Aorta (tissue), 5 donors: Measurements from ENCODE around the gene ADCY1. TPM values are rescaled to one million over a fixed set of nuclear protein-coding genes. Genes with fewer than 3 reads are reported as not detected.

Experiments used
- ATAC-seq: fragments of 200-7000 bp; cut with Tn5 transposase; one replicate; pipeline ENCODE4 v1.9.1; 2022; ENCODE audit warnings: moderate library complexity; ENCODE audit not compliant: low FRiP score
- DNase-seq, 2 donors: peaks; one replicate each; pipeline ENCODE4 v3.0.0-alpha.2; 2020
- H3K27ac ChIP-seq, 2 donors: one replicate each; pipeline ENCODE4 v1.5.1; 2013; ENCODE audit warnings: low read length in 2 of 2, mild to moderate bottlenecking in 2 of 2, moderate library complexity in 2 of 2, control low read depth in 1 of 2, inconsistent platforms in 1 of 2, low read depth in 1 of 2
- H3K27me3 ChIP-seq, 2 donors: one replicate each; pipeline ENCODE4 v1.6.1; 2013; ENCODE audit warnings: control low read depth in 1 of 2, low read length in 1 of 2, mild to moderate bottlenecking in 1 of 2, moderate library complexity in 1 of 2; ENCODE audit not compliant: insufficient read depth in 2 of 2, control insufficient read depth in 1 of 2
- H3K36me3 ChIP-seq, 2 donors: one replicate each; pipeline ENCODE4 v1.6.1; 2013; ENCODE audit warnings: control low read depth in 1 of 2, low read length in 1 of 2, mild to moderate bottlenecking in 1 of 2; ENCODE audit not compliant: insufficient read depth in 2 of 2, control insufficient read depth in 1 of 2
- H3K4me1 ChIP-seq, 2 donors: one replicate each; pipeline ENCODE4 v1.6.1; 2013; ENCODE audit warnings: low read length in 2 of 2, control low read depth in 1 of 2, mild to moderate bottlenecking in 1 of 2, moderate library complexity in 1 of 2; ENCODE audit not compliant: insufficient read depth in 2 of 2, control insufficient read depth in 1 of 2
- H3K4me3 ChIP-seq, 2 donors: one replicate each; pipeline ENCODE4 v1.5.1; 2013; ENCODE audit warnings: low read length in 2 of 2, control low read depth in 1 of 2, mild to moderate bottlenecking in 1 of 2
- H3K9me3 ChIP-seq: one replicate; pipeline ENCODE4 v1.6.1; 2013; ENCODE audit warnings: mild to moderate bottlenecking, low read length; ENCODE audit not compliant: control insufficient read depth
- WGBS, 2 donors: extraction: QIAGEN DNeasy Blood & Tissue Kit; methylation state at CpG; one replicate each; pipeline ENCODE4 v1.1.7; 2013; 5-methylcytosine and 5-hydroxymethylcytosine counted together
- intact Hi-C, 2 donors: fragments of 100-400 bp; cut with DNase I; formaldehyde crosslinking; loops; one replicate each; pipeline versions ENCODE4 v1.14.2 to v1.15.0; 2022
- polyA plus RNA-seq, 2 donors: library from polyadenylated mRNA; stranded (reverse); fragments of 200-250 nt; gene quantifications; one replicate each; pipeline ENCODE4 v1.2.3, GENCODE V29; 2013
- total RNA-seq, 2 donors: library from RNA; stranded (reverse); fragmentation: NEBNext Ultra II Directional; extraction: Animal tissue kit (Norgen Biotek cat#: 25700); gene quantifications; one replicate each; pipeline ENCODE4 v1.2.1, GENCODE V29; 2021
- donor health status: healthy with polysubstance abuse.
- donor health status: Bipolar disorder and iron deficiency.
- donor health status: DM: no; HTN: no; CAD: no.
- donor health status: DM: no; HTN: no; CAD: no.
- donor health status: DM: yes; HTN: yes; CAD: no.

The ADCY1 gene
- total and polyA plus RNA-seq, 4 donors, result 0.20 to 5.8 (median 1.8) TPM

DNA sequence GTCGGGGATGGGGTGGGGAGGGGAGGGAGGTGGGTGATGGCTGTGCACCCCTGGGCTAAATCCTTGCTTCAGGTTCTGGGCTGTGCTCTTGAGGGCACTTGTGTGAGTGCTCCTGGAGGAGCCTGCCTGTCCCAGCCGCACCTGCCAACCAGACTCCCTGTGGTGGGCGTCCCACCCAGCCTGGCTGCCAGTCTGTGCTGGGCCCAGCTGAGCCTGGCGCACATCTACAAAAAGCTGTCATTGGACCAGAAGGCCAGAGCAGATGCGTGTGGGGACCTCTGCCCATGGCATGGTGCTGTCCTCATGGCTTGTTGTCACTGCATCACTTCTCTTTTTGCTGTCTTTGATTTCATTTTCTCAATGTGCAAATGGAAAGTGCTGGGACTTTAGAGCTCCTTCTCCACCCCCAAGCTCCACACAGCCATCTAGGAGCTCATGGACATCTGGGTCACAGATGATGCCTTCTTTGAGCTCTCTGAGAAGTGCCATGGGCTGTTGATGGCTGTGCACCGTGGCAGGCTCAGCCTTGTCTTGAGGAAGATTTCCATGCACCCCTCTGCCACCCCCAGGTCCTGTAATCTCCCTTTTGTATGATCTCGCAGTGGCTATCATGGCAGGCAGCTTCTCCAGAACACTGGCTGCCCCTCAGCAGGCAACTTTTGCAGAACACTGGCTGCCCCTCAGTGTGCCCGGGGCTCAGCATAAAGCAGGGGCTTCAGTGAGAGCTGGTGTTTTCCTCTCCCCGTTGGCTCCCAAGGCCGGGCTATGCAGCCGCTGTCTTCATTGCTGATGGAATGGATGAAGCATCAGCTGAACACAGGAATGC lies 83.9 kb downstream of the ADCY1 start:
- 87 to 90% methylated on average over 11 of the region's 11 CpGs for WGBS, 2 donors
- intact Hi-C loops, result no loop called here
- Histone ChIP-seq H3K36me3 (no peaks in the 10 kb centered on the region), H3K4me1 (no peaks in the 10 kb centered on the region), H3K4me3 (no peak overlapping the region), H3K9me3 (no peaks in the 10 kb centered on the region), H3K27me3 (no peaks in the 10 kb centered on the region), H3K27ac (no peak overlapping the region)
- ATAC-seq (no peak), DNase-seq (no peak)

DNA sequence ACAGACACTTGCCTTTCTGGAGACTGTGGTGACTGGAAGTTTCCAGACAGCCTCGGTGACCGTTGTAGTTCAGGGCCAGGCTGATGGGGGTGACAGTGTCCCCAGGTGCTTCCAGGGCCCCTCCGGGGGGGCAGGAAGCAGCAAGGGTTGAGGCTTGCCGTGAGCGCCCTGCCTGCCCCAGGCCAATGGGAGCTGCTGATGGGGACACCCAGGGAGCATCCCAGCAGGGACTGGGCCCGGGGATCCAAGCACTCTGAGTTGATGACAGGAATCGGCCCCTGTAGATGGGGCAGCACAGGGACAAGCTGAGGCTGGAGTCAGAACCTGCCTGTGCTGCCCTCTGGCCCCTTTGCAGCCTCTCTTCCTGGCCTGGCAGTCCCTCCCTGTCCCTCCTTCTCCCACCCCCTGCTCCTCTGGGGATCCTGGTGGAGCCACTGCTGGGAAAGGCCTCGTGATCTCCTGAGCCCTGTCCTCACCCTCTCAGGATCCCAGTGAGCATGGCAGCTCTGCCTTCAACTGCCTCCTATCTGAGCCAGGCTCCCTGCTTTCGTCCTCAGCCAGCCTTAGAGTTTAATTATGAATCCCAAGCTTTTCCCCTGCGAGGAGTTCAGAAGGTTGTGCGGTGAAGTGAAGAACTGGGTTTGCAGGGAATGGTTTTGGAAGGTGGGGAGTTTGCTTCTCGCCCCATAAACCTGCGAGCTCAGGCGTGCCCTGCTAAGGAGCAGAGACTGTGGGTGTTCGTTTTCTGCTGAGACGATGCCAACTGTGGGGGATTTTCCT lies 84.7 kb downstream of the ADCY1 start:
- Histone ChIP-seq H3K4me1 (no peaks in the 10 kb centered on the region), H3K36me3 (no peaks in the 10 kb centered on the region), H3K9me3 (no peaks in the 10 kb centered on the region), H3K27ac (no peak overlapping the region), H3K27me3 (no peaks in the 10 kb centered on the region), H3K4me3 (no peak overlapping the region)
- WGBS, 2 donors, result 82 to 89% methylated on average over 16 of the region's 16 CpGs
- intact Hi-C loops, result no loop called here
- DNase-seq (no peak), ATAC-seq (no peak)

DNA sequence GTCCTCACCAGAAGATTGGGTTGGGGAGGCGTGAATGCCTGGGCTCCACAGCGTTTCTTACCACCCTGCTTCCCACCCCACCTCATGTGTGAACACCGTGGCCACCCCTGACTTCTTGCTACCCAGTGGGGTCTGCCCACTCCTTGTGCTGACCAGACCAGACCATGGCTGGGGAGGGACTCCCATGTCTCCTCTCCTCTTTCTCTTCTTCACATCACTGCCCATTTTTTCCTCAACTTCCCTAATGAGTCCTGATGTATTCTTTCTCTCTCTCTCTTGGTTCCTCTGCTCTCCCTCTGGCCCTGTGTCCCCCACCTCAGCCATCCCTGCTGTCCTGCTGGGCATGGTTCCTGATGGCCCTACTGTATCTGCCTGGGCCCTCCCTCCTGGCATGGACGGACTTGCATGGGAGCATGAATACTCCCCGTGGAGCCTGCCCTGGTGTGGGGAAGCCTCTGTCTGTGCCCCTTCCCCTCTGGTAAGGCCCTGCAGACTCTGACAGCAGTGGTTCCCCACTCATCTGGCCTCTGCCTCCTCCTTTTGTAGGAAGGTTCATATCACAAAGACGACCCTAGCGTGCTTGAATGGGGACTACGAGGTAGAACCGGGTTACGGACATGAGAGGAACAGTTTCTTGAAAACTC lies 85.5 kb downstream of the ADCY1 start:
- Histone ChIP-seq H3K27ac (no peak overlapping the region), H3K4me1 (no peaks in the 10 kb centered on the region), H3K9me3 (no peaks in the 10 kb centered on the region), H3K36me3 (no peaks in the 10 kb centered on the region), H3K27me3 (no peaks in the 10 kb centered on the region), H3K4me3 (no peak overlapping the region)
- no peak for ATAC-seq
- 88% methylated on average over 10 of the region's 10 CpGs for WGBS, 2 donors
- intact Hi-C loops, result no loop called here
- DNase-seq, result no peak

DNA sequence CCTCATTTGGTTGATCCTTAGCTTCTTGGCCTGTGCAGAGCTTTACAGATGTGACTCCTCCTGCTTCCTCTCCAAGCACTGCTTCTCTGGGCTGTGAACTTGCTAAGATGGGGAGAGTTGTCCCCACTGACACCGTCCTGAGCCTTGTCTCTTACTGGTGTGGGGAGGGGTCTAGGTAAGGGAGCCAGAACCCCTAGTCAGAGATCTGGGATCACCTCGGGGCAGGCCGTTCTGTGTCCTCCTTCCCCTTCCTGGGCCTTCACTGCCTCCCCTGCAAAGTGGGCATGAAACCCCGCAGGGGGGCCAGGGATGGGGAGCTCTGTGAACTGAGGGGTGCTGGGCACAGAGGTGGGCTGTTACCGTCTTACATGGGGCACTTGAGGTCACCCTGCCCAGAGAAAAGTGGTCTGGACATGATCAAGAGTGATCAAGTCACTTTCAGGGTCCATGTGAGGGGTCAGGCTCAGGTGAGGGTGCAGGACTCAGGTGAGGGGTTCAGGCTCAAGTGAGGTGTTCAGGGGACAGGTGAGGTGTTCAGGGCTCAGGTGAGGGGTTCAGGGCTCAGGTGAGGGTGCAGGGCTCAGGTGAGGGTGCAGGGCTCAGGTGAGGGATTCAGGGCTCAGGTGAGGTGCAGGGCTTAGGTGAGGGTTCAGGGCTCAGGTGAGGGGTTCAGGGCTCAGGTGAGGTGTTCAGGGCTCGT lies 86.2 kb downstream of the ADCY1 start:
- no peaks in the 10 kb centered on the region for H3K4me1 ChIP-seq
- no peaks in the 10 kb centered on the region for H3K27me3 ChIP-seq
- ATAC-seq (no peak), DNase-seq (no peak)
- intact Hi-C loops, result no loop called here
- no peak overlapping the region for H3K27ac ChIP-seq
- no peaks in the 10 kb centered on the region for H3K36me3 ChIP-seq
- H3K4me3 ChIP-seq, result no peak overlapping the region
- H3K9me3 ChIP-seq, result no peaks in the 10 kb centered on the region
- 85 to 86% methylated on average over 6 of the region's 6 CpGs for WGBS, 2 donors

DNA sequence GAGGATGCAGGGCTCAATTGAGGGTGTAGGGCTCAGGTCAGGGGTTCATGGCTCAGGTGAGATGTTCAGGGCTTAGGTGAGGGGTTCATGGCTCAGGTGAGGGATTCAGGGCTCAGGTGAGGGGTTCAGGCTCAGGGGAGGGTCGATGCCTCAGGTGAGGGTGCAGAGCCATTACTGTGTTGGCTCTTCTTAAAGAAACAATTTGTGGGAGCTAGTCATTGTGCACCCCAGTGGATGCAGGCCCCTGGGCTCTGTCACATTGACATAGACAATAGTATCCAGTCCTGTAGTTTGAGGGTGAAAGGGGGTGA lies 86.7 kb downstream of the ADCY1 start:
- ATAC-seq (no peak), DNase-seq (no peak)
- 68% methylated on average over 1 of the region's 1 CpG for WGBS, 2 donors
- H3K27me3 ChIP-seq, result no peaks in the 10 kb centered on the region
- H3K4me3 ChIP-seq, result no peak overlapping the region
- H3K9me3 ChIP-seq, result no peaks in the 10 kb centered on the region
- intact Hi-C loops, result no loop called here
- no peak overlapping the region for H3K27ac ChIP-seq
- no peaks in the 10 kb centered on the region for H3K36me3 ChIP-seq
- H3K4me1 ChIP-seq, result no peaks in the 10 kb centered on the region

DNA sequence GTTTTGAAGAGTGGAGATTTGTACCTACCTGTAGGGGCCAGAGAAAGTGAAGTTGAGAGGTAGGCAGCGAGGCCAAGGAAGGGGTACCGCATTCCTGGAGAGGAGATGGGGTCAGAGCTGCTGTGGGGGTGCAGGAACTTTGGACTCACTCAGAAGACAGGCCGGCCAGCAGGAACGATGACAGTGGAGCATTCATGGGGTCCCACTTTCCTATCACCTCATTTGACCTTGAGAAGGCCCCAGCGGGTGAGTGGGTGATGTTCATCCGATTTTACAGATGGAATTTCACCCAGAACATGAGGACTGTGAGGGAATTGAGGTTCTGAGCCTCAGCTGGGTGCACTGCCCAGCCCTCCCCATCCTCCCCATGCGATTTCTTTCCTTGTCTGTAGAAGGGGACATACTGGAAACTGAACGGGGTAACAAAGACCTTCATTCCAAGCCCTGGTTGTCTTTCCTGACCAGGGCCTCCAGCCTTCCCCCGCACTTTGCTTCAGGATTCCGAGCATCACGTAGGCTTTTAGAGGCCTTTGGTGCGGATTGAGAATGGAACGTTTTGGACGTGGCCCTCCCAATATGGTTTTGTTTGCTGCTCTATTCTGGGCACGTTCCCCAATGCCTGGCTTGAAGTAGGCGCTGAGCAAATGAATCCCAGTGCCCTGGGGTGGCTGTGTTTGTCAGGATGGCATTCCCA lies 87.3 kb downstream of the ADCY1 start:
- Histone ChIP-seq H3K4me3 (no peak overlapping the region), H3K27ac (no peak overlapping the region), H3K9me3 (no peaks in the 10 kb centered on the region), H3K36me3 (no peaks in the 10 kb centered on the region), H3K4me1 (no peaks in the 10 kb centered on the region), H3K27me3 (no peaks in the 10 kb centered on the region)
- intact Hi-C loops, result no loop called here
- DNase-seq, result no peak
- no peak for ATAC-seq
- WGBS, 2 donors, result 91 to 92% methylated on average over 16 of the region's 16 CpGs

DNA sequence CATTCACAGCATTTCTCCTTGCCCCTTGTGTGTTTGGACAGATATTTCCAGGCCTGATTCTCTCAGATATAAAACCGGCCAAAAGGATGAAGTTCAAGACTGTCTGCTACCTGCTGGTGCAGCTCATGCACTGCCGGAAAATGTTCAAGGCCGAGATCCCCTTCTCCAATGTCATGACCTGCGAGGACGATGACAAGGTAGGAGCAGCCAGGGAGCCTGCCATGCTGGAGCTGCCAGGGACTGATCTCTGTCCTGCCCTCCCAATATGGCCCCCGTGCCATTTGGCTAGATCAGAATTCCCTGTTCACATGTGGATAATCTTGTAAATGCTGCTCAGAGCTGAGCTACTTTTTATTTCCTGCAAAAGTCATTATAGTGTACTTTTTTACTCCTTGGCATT lies 87.8 kb downstream of the ADCY1 start:
- H3K9me3 ChIP-seq, result no peaks in the 10 kb centered on the region
- DNase-seq, result no peak
- no peak overlapping the region for H3K27ac ChIP-seq
- no peaks in the 10 kb centered on the region for H3K36me3 ChIP-seq
- H3K27me3 ChIP-seq, result no peaks in the 10 kb centered on the region
- intact Hi-C loops, result no loop called here
- no peak for ATAC-seq
- H3K4me1 ChIP-seq, result no peaks in the 10 kb centered on the region
- no peak overlapping the region for H3K4me3 ChIP-seq
- 92 to 97% methylated on average over 6 of the region's 6 CpGs for WGBS, 2 donors

DNA sequence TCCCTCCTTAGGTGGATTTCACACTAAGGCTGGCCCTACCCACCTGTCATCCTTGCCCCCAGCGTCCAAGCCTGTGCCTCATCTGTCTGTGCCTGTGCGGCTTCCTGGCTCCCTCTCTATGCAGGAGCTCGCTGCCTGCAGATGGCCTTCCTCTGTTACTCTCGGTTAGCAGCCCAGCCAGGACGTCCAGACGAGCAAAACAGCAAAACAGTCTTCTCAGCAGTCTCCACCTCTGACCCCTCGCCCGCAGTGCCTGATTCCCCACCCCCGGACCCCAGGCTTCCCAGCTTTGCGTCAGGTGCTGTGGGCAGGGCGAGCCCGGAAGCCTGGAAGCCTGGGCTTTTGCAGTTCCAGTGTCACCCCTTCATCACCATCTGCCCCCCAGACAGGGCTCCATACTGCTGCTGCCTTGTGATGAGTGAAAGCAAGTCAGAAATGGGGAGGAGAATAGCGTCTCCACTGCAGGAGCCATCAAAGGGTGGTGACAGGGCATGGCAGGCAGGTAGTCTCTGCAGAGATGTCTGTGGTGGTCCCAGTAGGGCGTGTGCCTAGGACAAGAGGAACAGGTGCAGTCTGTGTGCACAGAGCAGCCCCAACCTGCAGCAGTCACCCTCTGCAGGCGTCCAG lies 88.5 kb downstream of the ADCY1 start:
- Histone ChIP-seq H3K36me3 (no peaks in the 10 kb centered on the region), H3K9me3 (no peaks in the 10 kb centered on the region), H3K27ac (no peak overlapping the region), H3K4me1 (no peaks in the 10 kb centered on the region), H3K27me3 (no peaks in the 10 kb centered on the region), H3K4me3 (no peak overlapping the region)
- DNase-seq (no peak), ATAC-seq (no peak)
- intact Hi-C loops, result no loop called here
- WGBS, 2 donors, result 76% methylated on average over 15 of the region's 15 CpGs
